Measurements from ENCODE around the gene HOMER3. TPM values are rescaled to one million over a fixed set of nuclear protein-coding genes. Genes with fewer than 3 reads are reported as not detected.

HOMER3 gene
- total and polyA plus RNA-seq, 4 experiments from 2014 or later = 2.1 to 2.7 (median 2.5) TPM

GRCh38 chr19:18945297-18945696, 4.3 kb upstream of the HOMER3 start:
- H3K4me3 Mint-ChIP-seq = no peak overlapping the region
- peaks cover 3 to 25% (median 5%) of the 10 kb centered on the region in 4 donors for H3K4me1 Mint-ChIP-seq
- no peaks in the 10 kb centered on the region for H3K36me3 Mint-ChIP-seq
- intact Hi-C loops (cut with micrococcal nuclease) = no loop called here
- CTCF ChIA-PET (ENCODE audit: partially characterized antibody) = no interaction called here
- Histone ChIP-seq H3K36me3 (ENCODE audit: insufficient read depth, low read length) (no peaks in the 10 kb centered on the region), H3K27ac (ENCODE audit: low read depth, low read length) (no peak overlapping the region), H3K9me3 (ENCODE audit: control insufficient read depth in 1 of 2, low read length in 2 of 2) (no peaks in the 10 kb centered on the region), H3K27me3 (ENCODE audit: insufficient read depth, low read length) (peaks cover 11% of the 10 kb centered on the region), H3K4me3 (ENCODE audit: low read length in 2 of 2) (no peak overlapping the region), H3K4me1 (ENCODE audit: insufficient read depth, low read length) (peaks cover 11% of the 10 kb centered on the region)
- peaks cover 1 to 12% of the 10 kb centered on the region in 2 donors for H3K27me3 Mint-ChIP-seq
- H3K27ac Mint-ChIP-seq = no peak overlapping the region
- POLR2A ChIA-PET (ENCODE audit: partially characterized antibody) = no interaction called here
- H3K9me3 Mint-ChIP-seq = no peaks in the 10 kb centered on the region
- no peak for DNase-seq

GRCh38 chr19:18943465-18943864, 2.4 kb upstream of the HOMER3 start:
- DNase-seq = no peak
- intact Hi-C loops (cut with micrococcal nuclease) = no loop called here
- H3K27me3 ChIP-seq (ENCODE audit: insufficient read depth, low read length) = peaks cover 12% of the 10 kb centered on the region
- H3K27me3 Mint-ChIP-seq = peaks cover 3 to 21% of the 10 kb centered on the region in 2 donors
- H3K27ac ChIP-seq (ENCODE audit: low read depth, low read length) = no peak overlapping the region
- H3K4me3 ChIP-seq (ENCODE audit: low read length in 2 of 2) = no peak overlapping the region
- H3K4me3 Mint-ChIP-seq = no peak overlapping the region
- ChIA-PET POLR2A (ENCODE audit: partially characterized antibody) (no interaction called here), CTCF (ENCODE audit: partially characterized antibody) (no interaction called here)
- no peak overlapping the region for H3K27ac Mint-ChIP-seq
- peaks cover 5 to 30% (median 14%) of the 10 kb centered on the region in 4 donors for H3K4me1 Mint-ChIP-seq
- peaks cover 13% of the 10 kb centered on the region for H3K4me1 ChIP-seq (ENCODE audit: insufficient read depth, low read length)
- H3K9me3 Mint-ChIP-seq = no peaks in the 10 kb centered on the region
- no peaks in the 10 kb centered on the region for H3K36me3 Mint-ChIP-seq
- no peaks in the 10 kb centered on the region for H3K9me3 ChIP-seq (ENCODE audit: control insufficient read depth in 1 of 2, low read length in 2 of 2)
- H3K36me3 ChIP-seq (ENCODE audit: insufficient read depth, low read length) = no peaks in the 10 kb centered on the region

- Histone ChIP-seq H3K27me3 (ENCODE audit: insufficient read depth, low read length) (peaks cover 12% of the 10 kb centered on the region), H3K9me3 (ENCODE audit: control insufficient read depth in 1 of 2, low read length in 2 of 2) (no peaks in the 10 kb centered on the region), H3K4me3 (ENCODE audit: low read length in 2 of 2) (no peak overlapping the region), H3K36me3 (ENCODE audit: insufficient read depth, low read length) (no peaks in the 10 kb centered on the region), H3K27ac (ENCODE audit: low read depth, low read length) (no peak overlapping the region), H3K4me1 (ENCODE audit: insufficient read depth, low read length) (peaks cover 13% of the 10 kb centered on the region)
- Mint-ChIP-seq H3K4me1 (peaks cover 5 to 26% (median 14%) of the 10 kb centered on the region in 4 donors), H3K27me3 (peaks cover 3 to 16% of the 10 kb centered on the region in 2 donors), H3K36me3 (no peaks in the 10 kb centered on the region), H3K4me3 (peak overlapping the region in 5 of 8 donors; percentile 21 to 66 (median 27)), H3K27ac (peak overlapping the region in 3 of 7 donors; percentile 17 to 73 (median 41)), H3K9me3 (no peaks in the 10 kb centered on the region)
- intact Hi-C loops (cut with micrococcal nuclease) = no loop called here
- DNase-seq = no peak
- ChIA-PET CTCF (ENCODE audit: partially characterized antibody) (no interaction called here), POLR2A (ENCODE audit: partially characterized antibody) (no interaction called here)
Measured at GRCh38 chr19:18942692-18943091, 1.7 kb upstream of the HOMER3 start.

- no peak overlapping the region for H3K4me3 ChIP-seq (ENCODE audit: low read length in 2 of 2)
- peaks cover 3 to 16% of the 10 kb centered on the region in 2 donors for H3K27me3 Mint-ChIP-seq
- H3K9me3 Mint-ChIP-seq = no peaks in the 10 kb centered on the region
- DNase-seq = no peak
- ChIA-PET CTCF (ENCODE audit: partially characterized antibody) (no interaction called here), POLR2A (ENCODE audit: partially characterized antibody) (no interaction called here)
- H3K27ac ChIP-seq (ENCODE audit: low read depth, low read length) = no peak overlapping the region
- no peaks in the 10 kb centered on the region for H3K9me3 ChIP-seq (ENCODE audit: control insufficient read depth in 1 of 2, low read length in 2 of 2)
- peak overlapping the region; percentile 25 to 68 (median 46) for H3K4me3 Mint-ChIP-seq
- H3K36me3 ChIP-seq (ENCODE audit: insufficient read depth, low read length) = no peaks in the 10 kb centered on the region
- no peak overlapping the region for H3K27ac Mint-ChIP-seq
- H3K27me3 ChIP-seq (ENCODE audit: insufficient read depth, low read length) = peaks cover 12% of the 10 kb centered on the region
- peaks cover 13% of the 10 kb centered on the region for H3K4me1 ChIP-seq (ENCODE audit: insufficient read depth, low read length)
- intact Hi-C loops (cut with micrococcal nuclease) = no loop called here
- H3K4me1 Mint-ChIP-seq = peaks cover 3 to 22% (median 14%) of the 10 kb centered on the region in 4 donors
- no peaks in the 10 kb centered on the region for H3K36me3 Mint-ChIP-seq
Measured at GRCh38 chr19:18941628-18942354, 774 bp upstream of the HOMER3 start.

GRCh38 chr19:18939922-18940768, 872 bp downstream of the HOMER3 start:
- CTCF ChIA-PET (ENCODE audit: partially characterized antibody) = interaction anchor here (0.5 kb wide), 1 partner anchor 9 kb away, joined by 3 read pairs; no protein-coding TSS in a partner anchor
- no peaks in the 10 kb centered on the region for H3K9me3 Mint-ChIP-seq
- Histone ChIP-seq H3K9me3 (ENCODE audit: control insufficient read depth in 1 of 2, low read length in 2 of 2) (no peaks in the 10 kb centered on the region), H3K36me3 (ENCODE audit: insufficient read depth, low read length) (no peaks in the 10 kb centered on the region), H3K4me1 (ENCODE audit: insufficient read depth, low read length) (peaks cover 13% of the 10 kb centered on the region), H3K4me3 (ENCODE audit: low read length in 2 of 2) (no peak overlapping the region), H3K27me3 (ENCODE audit: insufficient read depth, low read length) (peaks cover 12% of the 10 kb centered on the region), H3K27ac (ENCODE audit: low read depth, low read length) (no peak overlapping the region)
- intact Hi-C loops (cut with micrococcal nuclease) = no loop called here
- peak overlapping the region; percentile 72 to 81 (median 76) for H3K4me3 Mint-ChIP-seq
- H3K27me3 Mint-ChIP-seq = peaks cover 3 to 13% of the 10 kb centered on the region in 2 donors
- POLR2A ChIA-PET (ENCODE audit: partially characterized antibody) = interaction anchor here (1.5 kb wide), 1 partner anchor 20 kb away, joined by 3 read pairs; the partner anchor contains the start of gene DDX49
- peak overlapping the region in 3 of 7 donors; percentile 48 to 70 (median 50) for H3K27ac Mint-ChIP-seq
- no peak for DNase-seq
- H3K36me3 Mint-ChIP-seq = no peaks in the 10 kb centered on the region
- H3K4me1 Mint-ChIP-seq = peaks cover 3 to 15% (median 8%) of the 10 kb centered on the region in 4 donors

GRCh38 chr19:18939163-18939562, 1.9 kb downstream of the HOMER3 start:
- POLR2A ChIA-PET (ENCODE audit: partially characterized antibody) = interaction anchor here (1.5 kb wide), 1 partner anchor 19 kb away, joined by 3 read pairs; the partner anchor contains the start of gene DDX49
- Histone ChIP-seq H3K4me1 (ENCODE audit: insufficient read depth, low read length) (peaks cover 13% of the 10 kb centered on the region), H3K27ac (ENCODE audit: low read depth, low read length) (no peak overlapping the region), H3K9me3 (ENCODE audit: control insufficient read depth in 1 of 2, low read length in 2 of 2) (no peaks in the 10 kb centered on the region), H3K27me3 (ENCODE audit: insufficient read depth, low read length) (peaks cover 12% of the 10 kb centered on the region), H3K36me3 (ENCODE audit: insufficient read depth, low read length) (no peaks in the 10 kb centered on the region), H3K4me3 (ENCODE audit: low read length in 2 of 2) (no peak overlapping the region)
- H3K4me1 Mint-ChIP-seq = peaks cover 3 to 16% (median 8%) of the 10 kb centered on the region in 4 donors
- H3K27me3 Mint-ChIP-seq = peaks cover 4 to 15% of the 10 kb centered on the region in 2 donors
- DNase-seq = no peak
- intact Hi-C loops (cut with micrococcal nuclease) = no loop called here
- peak overlapping the region in 2 of 7 donors; percentile 70 to 88 for H3K27ac Mint-ChIP-seq
- no peaks in the 10 kb centered on the region for H3K36me3 Mint-ChIP-seq
- CTCF ChIA-PET (ENCODE audit: partially characterized antibody) = no interaction called here
- H3K9me3 Mint-ChIP-seq = no peaks in the 10 kb centered on the region
- peak overlapping the region; percentile 20 to 81 (median 60) for H3K4me3 Mint-ChIP-seq

- H3K27me3 Mint-ChIP-seq = peaks cover 3 to 10% of the 10 kb centered on the region in 2 donors
- H3K4me1 Mint-ChIP-seq = peaks cover 3 to 12% (median 7%) of the 10 kb centered on the region in 4 donors
- DNase-seq = no peak
- Histone ChIP-seq H3K36me3 (ENCODE audit: insufficient read depth, low read length) (no peaks in the 10 kb centered on the region), H3K27me3 (ENCODE audit: insufficient read depth, low read length) (no peaks in the 10 kb centered on the region), H3K4me1 (ENCODE audit: insufficient read depth, low read length) (peaks cover 8% of the 10 kb centered on the region), H3K27ac (ENCODE audit: low read depth, low read length) (no peak overlapping the region), H3K4me3 (ENCODE audit: low read length in 2 of 2) (no peak overlapping the region), H3K9me3 (ENCODE audit: control insufficient read depth in 1 of 2, low read length in 2 of 2) (no peaks in the 10 kb centered on the region)
- peak overlapping the region in 2 of 7 donors; percentile 6 to 30 for H3K27ac Mint-ChIP-seq
- H3K4me3 Mint-ChIP-seq = peak overlapping the region in 4 of 8 donors; percentile 5 to 62 (median 32)
- intact Hi-C loops (cut with micrococcal nuclease) = no loop called here
- ChIA-PET POLR2A (ENCODE audit: partially characterized antibody) (no interaction called here), CTCF (ENCODE audit: partially characterized antibody) (no interaction called here)
- peaks cover 0 to 3% of the 10 kb centered on the region in 2 donors for H3K36me3 Mint-ChIP-seq
- no peaks in the 10 kb centered on the region for H3K9me3 Mint-ChIP-seq
Measured at GRCh38 chr19:18933297-18933696, 7.7 kb downstream of the HOMER3 start.
